ENCODE results near the gene SSB. TPM values are rescaled to one million over a fixed set of nuclear protein-coding genes. Genes with fewer than 3 reads are reported as not detected.
A peak's percentile ranks its signal among the peaks of the same experiment; 100 is the strongest.
"Not testable (repeated sequence)": the region's sequence is repeated elsewhere in the genome, so short reads cannot be mapped to it uniquely, and the experiment has no call there.

Gene SSB
- 93.1 and 102 TPM in 2 replicates for total RNA-seq (2014; rRNA removed; shearing (Covaris generic); ENCODE audit: low replicate concordance)

GRCh38 chr2:169798718-169799592 is at the start of gene SSB:
Gene SSB, plus strand, starts transcription at chr2:169798871. Its CDS starts 2,090 bp downstream, at chr2:169800961.
- DNase-seq (ENCODE audit: low read depth), result peak; percentile 95
- in situ Hi-C loops (cut with HindIII; ENCODE audit: low pct_unique_long_range_greater_than_20kb, low sequenced_read_pairs), result no loop called here

GRCh38 chr2:169752752-169753151 is 45.9 kb upstream of the SSB start:
- in situ Hi-C loops (cut with HindIII; ENCODE audit: low pct_unique_long_range_greater_than_20kb, low sequenced_read_pairs), result no loop called here
- no peak for DNase-seq (ENCODE audit: low read depth)

GRCh38 chr2:169755083-169755870 is 43.4 kb upstream of the SSB start:
- no peak for DNase-seq (ENCODE audit: low read depth)
- in situ Hi-C loops (cut with HindIII; ENCODE audit: low pct_unique_long_range_greater_than_20kb, low sequenced_read_pairs), result no loop called here

DNA sequence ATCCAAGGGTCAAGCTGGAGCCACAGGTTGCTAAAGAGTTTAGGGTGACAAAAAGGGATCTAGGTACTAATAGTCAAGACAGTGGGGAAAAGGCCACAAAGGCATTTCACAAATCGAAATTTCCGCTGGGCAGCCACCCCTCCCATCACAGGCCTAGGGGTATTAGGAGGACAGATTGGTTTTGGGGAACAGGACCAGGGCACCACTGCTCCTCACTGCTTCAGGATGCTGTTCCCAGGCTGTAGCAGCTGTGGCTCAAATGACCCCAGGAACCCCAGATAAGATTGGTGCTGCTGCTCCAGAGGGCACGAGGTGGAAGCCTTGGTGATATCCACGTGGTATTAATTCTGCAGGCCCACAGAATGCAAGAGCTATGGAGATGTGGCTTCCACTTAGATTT is 42.3 kb upstream of the SSB start:
- no peak for DNase-seq (ENCODE audit: low read depth)
- in situ Hi-C loops (cut with HindIII; ENCODE audit: low pct_unique_long_range_greater_than_20kb, low sequenced_read_pairs), result no loop called here

DNA sequence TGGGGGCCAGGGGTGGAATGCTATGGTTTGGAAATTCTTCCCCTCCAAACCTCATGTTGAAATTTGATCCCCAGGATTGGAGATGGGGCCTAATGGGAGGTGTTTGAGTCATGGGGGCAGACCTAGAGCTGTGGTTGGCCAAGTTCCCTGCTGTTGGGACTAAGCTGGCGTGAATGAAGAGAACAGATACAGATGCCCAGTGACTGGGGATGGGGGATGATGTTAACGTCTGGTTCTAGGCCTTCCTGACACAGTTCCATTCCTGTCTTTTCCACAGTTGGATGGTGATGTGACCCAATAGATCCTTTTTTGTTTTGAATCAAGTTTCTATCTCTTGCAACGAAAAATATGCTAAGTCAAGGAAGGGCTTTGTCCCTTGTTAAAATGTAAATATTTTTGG is 41.3 kb upstream of the SSB start:
- in situ Hi-C loops (cut with HindIII; ENCODE audit: low pct_unique_long_range_greater_than_20kb, low sequenced_read_pairs), result no loop called here
- DNase-seq (ENCODE audit: low read depth), result no peak

DNA sequence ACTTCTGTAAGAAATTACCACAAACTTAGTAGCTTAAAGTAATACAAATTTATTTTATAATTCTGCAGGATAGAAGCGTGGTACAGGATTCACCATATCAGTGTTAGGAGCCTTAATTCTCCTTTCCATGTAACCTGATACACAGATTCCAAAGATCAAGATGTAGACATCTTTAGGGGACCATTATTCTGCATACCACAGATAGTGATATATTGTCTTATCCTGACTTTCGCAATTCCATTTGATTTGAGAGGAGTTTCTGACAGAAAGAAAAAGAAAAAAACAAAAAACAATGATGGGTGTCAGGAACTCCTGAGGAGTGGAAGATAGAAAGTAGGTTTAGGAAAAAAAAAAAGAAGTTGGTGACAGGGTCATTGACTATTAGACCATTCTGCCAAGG is 40.9 kb upstream of the SSB start:
- DNase-seq (ENCODE audit: low read depth), result no peak
- in situ Hi-C loops (cut with HindIII; ENCODE audit: low pct_unique_long_range_greater_than_20kb, low sequenced_read_pairs), result no loop called here

- in situ Hi-C loops (cut with HindIII; ENCODE audit: low pct_unique_long_range_greater_than_20kb, low sequenced_read_pairs), result no loop called here
- DNase-seq (ENCODE audit: low read depth), result no peak
Measured at GRCh38 chr2:169759987-169760386, 38.7 kb upstream of the SSB start.

DNA sequence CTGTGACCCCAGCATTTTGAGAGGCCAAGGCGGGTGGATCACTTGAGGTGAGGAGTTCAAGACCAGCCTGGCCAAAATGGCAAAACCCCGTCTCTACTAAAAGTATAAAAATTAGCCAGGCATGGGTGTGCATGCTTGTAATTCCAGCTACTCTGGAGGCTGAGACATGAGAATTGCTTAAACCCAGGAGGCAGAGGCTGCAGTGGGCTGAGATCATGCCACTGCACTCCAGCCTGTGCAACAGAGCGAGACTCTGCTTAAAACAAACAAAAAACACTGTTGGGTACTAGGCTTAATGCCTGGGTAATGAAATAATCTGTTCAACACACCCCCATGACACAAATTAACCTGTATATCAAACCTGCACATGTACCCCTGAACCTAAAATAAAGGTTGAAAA is 37.9 kb upstream of the SSB start:
- in situ Hi-C loops (cut with HindIII; ENCODE audit: low pct_unique_long_range_greater_than_20kb, low sequenced_read_pairs); DNase-seq (ENCODE audit: low read depth): not testable (repeated sequence)

- DNase-seq (ENCODE audit: low read depth), result peak; percentile 26
- in situ Hi-C loops (cut with HindIII; ENCODE audit: low pct_unique_long_range_greater_than_20kb, low sequenced_read_pairs), result no loop called here
Measured at GRCh38 chr2:169761251-169761969, 37.3 kb upstream of the SSB start.

GRCh38 chr2:169761970-169762292 is 36.7 kb upstream of the SSB start:
- in situ Hi-C loops (cut with HindIII; ENCODE audit: low pct_unique_long_range_greater_than_20kb, low sequenced_read_pairs), result no loop called here
- no peak for DNase-seq (ENCODE audit: low read depth)

DNA sequence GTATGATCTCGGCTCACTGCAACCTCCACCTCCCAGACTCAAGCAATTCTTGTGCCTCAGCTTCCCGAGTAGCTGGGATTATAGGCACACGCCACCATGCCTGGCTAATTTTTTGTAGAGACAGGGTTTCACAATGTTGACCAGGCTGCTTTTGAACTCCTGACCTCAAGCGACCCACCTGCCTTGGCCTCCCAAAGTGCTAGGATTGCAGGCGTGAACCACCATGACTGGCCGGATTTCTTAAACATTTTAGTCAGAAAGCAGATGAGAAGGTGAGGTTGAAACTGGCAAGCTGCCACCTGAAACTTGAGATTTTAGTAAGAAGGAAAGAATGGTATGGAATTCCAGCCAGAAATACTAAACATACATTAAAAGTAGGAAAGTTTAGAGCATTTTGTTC is 33.1 kb upstream of the SSB start:
- in situ Hi-C loops (cut with HindIII; ENCODE audit: low pct_unique_long_range_greater_than_20kb, low sequenced_read_pairs), result no loop called here

DNA sequence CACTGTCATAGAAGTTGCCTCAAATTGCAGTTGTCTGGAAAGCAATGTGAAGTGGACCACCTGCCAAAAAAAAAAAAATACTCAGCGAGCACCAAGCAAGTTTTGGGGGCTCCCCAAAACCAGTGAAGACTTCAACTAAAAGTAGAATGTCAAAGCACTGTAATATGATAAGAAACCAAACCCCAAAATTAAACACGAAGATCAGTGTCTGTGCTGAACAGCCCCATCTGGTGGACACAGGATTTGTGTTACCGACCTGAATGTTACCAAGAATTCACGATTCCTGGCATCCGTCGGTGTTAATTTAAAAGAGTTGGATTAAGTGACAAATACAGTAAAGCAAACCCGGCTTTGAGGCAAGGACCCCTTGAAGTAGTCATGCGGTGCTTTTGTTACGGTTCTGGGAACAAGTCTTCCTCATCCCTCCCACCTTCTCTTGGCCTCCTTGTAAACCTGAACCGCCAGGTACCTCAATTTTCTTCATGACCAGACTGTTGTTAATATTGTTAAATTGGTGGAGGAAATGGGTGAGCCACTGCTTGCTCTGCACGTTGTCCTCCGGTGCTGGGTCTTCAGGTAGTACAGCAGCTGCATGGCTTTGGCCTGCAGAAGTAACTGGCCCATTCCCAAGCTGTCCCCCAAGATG is 31.3 kb upstream of the SSB start:
- DNase-seq (ENCODE audit: low read depth), result peak; percentile 42
- in situ Hi-C loops (cut with HindIII; ENCODE audit: low pct_unique_long_range_greater_than_20kb, low sequenced_read_pairs), result no loop called here

More for the DNA sequence above, 33.1 kb upstream of the SSB start:
- no peak for DNase-seq (ENCODE audit: low read depth)

GRCh38 chr2:169768262-169768995 is 30.2 kb upstream of the SSB start:
- no peak for DNase-seq (ENCODE audit: low read depth)
- in situ Hi-C loops (cut with HindIII; ENCODE audit: low pct_unique_long_range_greater_than_20kb, low sequenced_read_pairs), result no loop called here

- in situ Hi-C loops (cut with HindIII; ENCODE audit: low pct_unique_long_range_greater_than_20kb, low sequenced_read_pairs), result no loop called here
- no peak for DNase-seq (ENCODE audit: low read depth)
Measured at GRCh38 chr2:169771021-169771420, 27.6 kb upstream of the SSB start.

- in situ Hi-C loops (cut with HindIII; ENCODE audit: low pct_unique_long_range_greater_than_20kb, low sequenced_read_pairs), result no loop called here
- DNase-seq (ENCODE audit: low read depth), result peak; percentile 69
Measured at GRCh38 chr2:169771612-169772011, 27.1 kb upstream of the SSB start.

GRCh38 chr2:169772651-169773050 is 26.0 kb upstream of the SSB start:
- no peak for DNase-seq (ENCODE audit: low read depth)

DNA sequence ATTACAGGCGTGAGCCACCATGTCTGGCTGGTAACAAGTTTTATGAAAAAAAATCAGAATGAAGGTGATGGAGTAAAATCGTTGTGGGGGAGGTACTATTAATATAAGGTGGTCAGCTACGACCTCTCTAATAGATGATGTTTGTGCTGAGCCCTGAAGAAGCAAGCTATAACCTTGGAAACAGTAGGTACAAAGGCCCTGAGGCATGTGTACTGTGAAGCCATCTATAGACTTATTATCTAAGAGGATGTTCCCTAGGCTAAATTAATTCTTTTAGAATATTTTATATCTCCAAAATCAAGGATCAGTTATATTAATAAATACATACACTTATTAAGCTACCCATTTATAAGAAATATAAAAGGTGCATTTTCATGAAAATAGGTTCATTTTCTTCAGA is 23.3 kb upstream of the SSB start:
- DNase-seq (ENCODE audit: low read depth), result no peak
- in situ Hi-C loops (cut with HindIII; ENCODE audit: low pct_unique_long_range_greater_than_20kb, low sequenced_read_pairs), result no loop called here

More at GRCh38 chr2:169772651-169773050, 26.0 kb upstream of the SSB start:
- in situ Hi-C loops (cut with HindIII; ENCODE audit: low pct_unique_long_range_greater_than_20kb, low sequenced_read_pairs), result no loop called here

- DNase-seq (ENCODE audit: low read depth), result peak; percentile 78
- in situ Hi-C loops (cut with HindIII; ENCODE audit: low pct_unique_long_range_greater_than_20kb, low sequenced_read_pairs), result no loop called here
Measured at GRCh38 chr2:169775765-169776164, 22.9 kb upstream of the SSB start.

All from Caki2 (cell line).